HUES48 (cell line): Measurements from ENCODE around the gene MAP3K7CL.

Source experiments
- H3K27ac ChIP-seq: one replicate; pipeline ENCODE4 v1.7.0; 2013; ENCODE audit warnings: low read depth, low read length, inconsistent platforms
- H3K27me3 ChIP-seq: 2 replicates; pipeline ENCODE4 v1.6.1; 2013; ENCODE audit warnings: mild to moderate bottlenecking, low read length; ENCODE audit not compliant: control insufficient read depth, insufficient read depth
- H3K36me3 ChIP-seq: 2 replicates; pipeline ENCODE4 v1.6.1; 2013; ENCODE audit warnings: low read length; ENCODE audit not compliant: control insufficient read depth, insufficient read depth
- H3K4me1 ChIP-seq: 2 replicates; pipeline ENCODE4 v1.6.1; 2013; ENCODE audit warnings: mild to moderate bottlenecking, low read length; ENCODE audit not compliant: control insufficient read depth, insufficient read depth
- H3K4me3 ChIP-seq: 2 replicates; pipeline ENCODE4 v1.5.1; 2013; ENCODE audit warnings: mild to moderate bottlenecking, low read depth, low read length
- H3K9ac ChIP-seq: 2 replicates; pipeline ENCODE4 v1.6.1; 2013; ENCODE audit warnings: mild to moderate bottlenecking, low read depth, low read length, moderate library complexity
- H3K9me3 ChIP-seq: 2 replicates; pipeline ENCODE4 v1.6.1; 2013; ENCODE audit warnings: low read length; ENCODE audit not compliant: control insufficient read depth, insufficient read depth

The MAP3K7CL gene

GRCh38 chr21:29133796-29134195 lies 3.4 kb downstream of the MAP3K7CL start:
- no peaks in the 10 kb centered on the region for H3K9me3 ChIP-seq
- no peak overlapping the region for H3K27ac ChIP-seq
- no peaks in the 10 kb centered on the region for H3K27me3 ChIP-seq
- no peak overlapping the region for H3K4me3 ChIP-seq
- H3K36me3 ChIP-seq: no peaks in the 10 kb centered on the region
- no peaks in the 10 kb centered on the region for H3K4me1 ChIP-seq
- H3K9ac ChIP-seq: no peak overlapping the region

GRCh38 chr21:29135481-29135880 lies 5.0 kb downstream of the MAP3K7CL start:
- Histone ChIP-seq H3K27me3 (no peaks in the 10 kb centered on the region), H3K9me3 (no peaks in the 10 kb centered on the region), H3K36me3 (no peaks in the 10 kb centered on the region), H3K9ac (no peak overlapping the region), H3K4me1 (no peaks in the 10 kb centered on the region), H3K4me3 (no peak overlapping the region), H3K27ac (no peak overlapping the region)

GRCh38 chr21:29136033-29136432 lies 5.6 kb downstream of the MAP3K7CL start:
- no peak overlapping the region for H3K9ac ChIP-seq
- no peak overlapping the region for H3K27ac ChIP-seq
- no peaks in the 10 kb centered on the region for H3K9me3 ChIP-seq
- H3K4me1 ChIP-seq: no peaks in the 10 kb centered on the region
- H3K27me3 ChIP-seq: no peaks in the 10 kb centered on the region
- H3K4me3 ChIP-seq: no peak overlapping the region
- H3K36me3 ChIP-seq: no peaks in the 10 kb centered on the region

GRCh38 chr21:29144736-29145353 lies 14.4 kb downstream of the MAP3K7CL start:
- Histone ChIP-seq H3K27me3 (no peaks in the 10 kb centered on the region), H3K4me3 (no peak overlapping the region), H3K9me3 (no peaks in the 10 kb centered on the region), H3K27ac (no peak overlapping the region), H3K4me1 (no peaks in the 10 kb centered on the region), H3K9ac (no peak overlapping the region), H3K36me3 (no peaks in the 10 kb centered on the region)

- H3K4me3 ChIP-seq: no peak overlapping the region
- no peaks in the 10 kb centered on the region for H3K27me3 ChIP-seq
- H3K27ac ChIP-seq: no peak overlapping the region
- no peak overlapping the region for H3K9ac ChIP-seq
- H3K4me1 ChIP-seq: no peaks in the 10 kb centered on the region
- no peaks in the 10 kb centered on the region for H3K36me3 ChIP-seq
- H3K9me3 ChIP-seq: no peaks in the 10 kb centered on the region
Measured at GRCh38 chr21:29145354-29145782, 14.9 kb downstream of the MAP3K7CL start.

- Histone ChIP-seq H3K36me3 (no peaks in the 10 kb centered on the region), H3K27ac (no peak overlapping the region), H3K4me1 (no peaks in the 10 kb centered on the region), H3K9ac (no peak overlapping the region), H3K9me3 (no peaks in the 10 kb centered on the region), H3K27me3 (no peaks in the 10 kb centered on the region), H3K4me3 (no peak overlapping the region)
Measured at GRCh38 chr21:29145852-29146453, 15.5 kb downstream of the MAP3K7CL start.

- Histone ChIP-seq H3K4me3 (no peak overlapping the region), H3K36me3 (no peaks in the 10 kb centered on the region), H3K9me3 (no peaks in the 10 kb centered on the region), H3K4me1 (no peaks in the 10 kb centered on the region), H3K27me3 (no peaks in the 10 kb centered on the region), H3K27ac (no peak overlapping the region), H3K9ac (no peak overlapping the region)
Measured at GRCh38 chr21:29146726-29147125, 16.3 kb downstream of the MAP3K7CL start.

- H3K4me1 ChIP-seq: no peaks in the 10 kb centered on the region
- H3K27me3 ChIP-seq: no peaks in the 10 kb centered on the region
- no peak overlapping the region for H3K9ac ChIP-seq
- H3K4me3 ChIP-seq: no peak overlapping the region
- no peak overlapping the region for H3K27ac ChIP-seq
- no peaks in the 10 kb centered on the region for H3K36me3 ChIP-seq
- H3K9me3 ChIP-seq: no peaks in the 10 kb centered on the region
Measured at GRCh38 chr21:29148530-29148929, 18.1 kb downstream of the MAP3K7CL start.

GRCh38 chr21:29149808-29150425 lies 19.5 kb downstream of the MAP3K7CL start:
- Histone ChIP-seq H3K9ac (no peak overlapping the region), H3K27ac (no peak overlapping the region), H3K9me3 (no peaks in the 10 kb centered on the region), H3K27me3 (no peaks in the 10 kb centered on the region), H3K36me3 (no peaks in the 10 kb centered on the region), H3K4me3 (no peak overlapping the region), H3K4me1 (no peaks in the 10 kb centered on the region)

GRCh38 chr21:29151931-29152330 lies 21.5 kb downstream of the MAP3K7CL start:
- Histone ChIP-seq H3K4me3 (no peak overlapping the region), H3K27me3 (no peaks in the 10 kb centered on the region), H3K4me1 (no peaks in the 10 kb centered on the region), H3K36me3 (no peaks in the 10 kb centered on the region), H3K9ac (no peak overlapping the region), H3K27ac (no peak overlapping the region), H3K9me3 (no peaks in the 10 kb centered on the region)

GRCh38 chr21:29152916-29153315 lies 22.5 kb downstream of the MAP3K7CL start:
- no peak overlapping the region for H3K27ac ChIP-seq
- H3K9ac ChIP-seq: no peak overlapping the region
- no peaks in the 10 kb centered on the region for H3K36me3 ChIP-seq
- H3K4me1 ChIP-seq: no peaks in the 10 kb centered on the region
- no peak overlapping the region for H3K4me3 ChIP-seq
- H3K9me3 ChIP-seq: no peaks in the 10 kb centered on the region
- H3K27me3 ChIP-seq: no peaks in the 10 kb centered on the region
